IPS-11a (cell line): Measurements from ENCODE around the gene WDFY4.

ENCODE experiments used
- H3K4me3 ChIP-seq: one replicate; pipeline ENCODE4 v1.5.1; 2013; ENCODE audit warnings: low read depth, low read length, control low read depth

Gene WDFY4

GRCh38 chr10:48786606-48787282 lies 102.1 kb downstream of the WDFY4 start:
- H3K4me3 ChIP-seq: no peak overlapping the region

- no peak overlapping the region for H3K4me3 ChIP-seq
Observed at GRCh38 chr10:48788554-48788953, 103.9 kb downstream of the WDFY4 start.

- no peak overlapping the region for H3K4me3 ChIP-seq
Observed at GRCh38 chr10:48789486-48790456, 105.1 kb downstream of the WDFY4 start.

DNA sequence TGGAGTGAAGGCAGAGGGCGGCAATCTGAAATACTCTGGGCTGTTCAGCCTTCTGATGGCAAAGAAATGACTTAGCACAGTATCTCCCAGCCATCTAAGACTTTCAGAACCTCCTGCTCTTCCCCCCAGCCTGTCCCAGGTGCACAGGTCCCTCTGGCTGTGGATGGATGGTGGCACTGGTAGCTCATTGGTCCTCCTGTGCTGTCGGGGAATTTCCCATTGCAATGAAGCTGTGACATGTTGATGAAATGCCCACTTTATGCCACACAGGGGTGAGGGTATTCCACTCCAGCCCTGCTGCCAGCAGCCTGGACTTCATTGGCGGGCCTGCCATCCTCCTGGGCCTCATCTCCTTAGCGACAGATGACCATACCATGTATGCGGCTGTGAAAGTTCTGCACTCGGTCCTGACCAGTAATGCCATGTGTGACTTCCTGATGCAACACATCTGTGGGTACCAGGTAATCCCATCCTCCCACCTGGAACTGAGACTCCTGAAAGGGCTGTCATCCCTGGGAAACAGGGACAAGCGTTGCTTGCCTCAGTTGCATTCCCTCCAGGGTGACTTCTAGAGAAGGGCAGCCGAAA lies 105.9 kb downstream of the WDFY4 start:
- H3K4me3 ChIP-seq: no peak overlapping the region

- H3K4me3 ChIP-seq: no peak overlapping the region
Observed at GRCh38 chr10:48791267-48791928, 106.7 kb downstream of the WDFY4 start.

DNA sequence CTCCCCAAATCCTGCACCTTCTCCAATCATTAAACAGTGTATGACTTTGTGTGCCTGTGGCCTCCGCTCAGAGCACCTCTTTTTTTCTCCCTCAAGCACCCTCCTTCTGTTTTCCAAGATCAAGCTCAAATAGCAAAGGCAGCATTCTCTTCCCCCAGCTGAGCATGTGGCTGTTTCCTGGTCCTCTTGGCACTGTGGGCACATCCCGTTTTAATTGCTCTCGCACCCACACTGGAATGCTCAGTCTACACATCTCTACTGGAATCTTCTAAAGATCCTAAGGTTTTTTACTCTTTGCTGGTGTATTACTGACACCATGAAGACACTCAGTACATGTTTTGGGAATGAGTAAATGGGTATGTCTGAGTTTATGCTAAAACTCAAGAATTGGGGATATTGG lies 107.4 kb downstream of the WDFY4 start:
- H3K4me3 ChIP-seq: no peak overlapping the region

DNA sequence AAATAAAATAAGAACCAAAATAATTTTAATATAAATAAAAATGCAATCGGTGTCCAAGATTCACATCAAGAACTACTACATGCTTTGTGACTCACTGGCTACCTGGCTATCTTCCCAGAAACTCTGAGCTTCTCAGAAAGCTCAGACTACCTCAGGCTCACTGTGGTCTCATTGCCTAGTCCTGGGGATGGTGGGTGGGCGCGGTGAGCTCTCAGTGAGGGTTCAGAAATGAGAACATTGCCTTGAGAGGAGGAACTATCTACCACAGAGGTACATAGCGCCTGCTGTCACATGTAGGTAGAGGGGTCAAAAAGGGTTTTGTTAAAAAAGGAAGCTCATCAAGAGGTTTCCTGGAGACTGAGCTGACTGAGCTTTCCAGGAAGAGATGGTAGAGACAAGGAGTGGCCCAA lies 108.0 kb downstream of the WDFY4 start:
- H3K4me3 ChIP-seq: no peak overlapping the region

DNA sequence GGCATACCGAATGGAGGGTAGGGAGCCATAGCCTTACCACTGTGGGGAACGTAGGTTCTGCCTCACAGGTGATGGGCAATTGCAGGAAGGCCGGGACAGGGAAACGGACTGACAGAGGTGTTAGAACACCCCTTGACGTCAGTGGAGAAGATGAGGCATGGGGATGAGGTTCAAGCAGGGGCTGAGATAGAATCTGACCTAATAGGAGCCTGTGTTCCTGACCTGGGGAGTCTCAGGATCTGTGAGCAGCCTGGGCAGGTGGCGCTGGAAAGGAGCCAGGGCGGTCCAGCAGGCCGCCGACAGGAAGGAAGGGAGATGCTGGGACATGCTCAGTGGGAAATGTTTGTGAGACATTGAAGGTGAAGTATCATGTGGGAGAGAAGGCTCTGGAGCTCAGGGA lies 109.4 kb downstream of the WDFY4 start:
- no peak overlapping the region for H3K4me3 ChIP-seq

GRCh38 chr10:48796713-48797245 lies 112.1 kb downstream of the WDFY4 start:
- H3K4me3 ChIP-seq: no peak overlapping the region

- H3K4me3 ChIP-seq: no peak overlapping the region
Observed at GRCh38 chr10:48797830-48798229, 113.2 kb downstream of the WDFY4 start.

DNA sequence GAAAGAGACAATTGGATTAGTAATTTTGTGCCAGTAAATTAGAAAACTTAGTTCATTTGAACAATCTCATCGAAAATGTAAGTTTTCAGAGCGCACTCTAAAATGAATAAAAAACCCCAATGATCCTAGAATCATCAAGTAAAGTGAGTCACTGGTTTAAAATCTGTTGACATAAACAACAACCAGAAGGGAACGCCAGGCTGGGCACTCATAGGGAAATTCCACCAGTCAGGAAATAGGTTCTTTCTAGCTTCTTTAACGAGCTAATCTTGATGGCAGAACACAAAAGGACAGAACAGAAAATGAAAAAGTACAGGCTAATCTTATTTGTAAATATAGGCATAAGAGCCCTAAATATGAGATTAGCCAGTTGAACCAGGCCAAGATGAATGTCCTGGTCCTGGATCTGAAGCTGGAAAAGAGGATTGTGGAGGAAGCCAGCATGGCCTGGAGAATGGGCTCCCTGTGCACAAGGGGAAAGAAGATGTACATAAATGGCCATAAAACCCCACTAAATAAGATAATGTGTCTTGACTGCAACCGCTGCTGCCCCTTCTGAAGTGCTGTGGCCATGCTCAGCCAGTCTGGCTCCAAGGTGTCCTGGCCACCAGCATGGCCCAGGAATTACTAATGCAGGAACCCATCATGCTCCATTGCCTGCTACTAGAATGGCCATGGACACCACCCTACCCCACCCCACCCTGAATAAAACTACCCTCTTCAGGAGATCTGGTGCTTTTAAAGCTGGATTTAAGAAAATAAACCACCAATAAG lies 114.0 kb downstream of the WDFY4 start:
- H3K4me3 ChIP-seq: no peak overlapping the region

DNA sequence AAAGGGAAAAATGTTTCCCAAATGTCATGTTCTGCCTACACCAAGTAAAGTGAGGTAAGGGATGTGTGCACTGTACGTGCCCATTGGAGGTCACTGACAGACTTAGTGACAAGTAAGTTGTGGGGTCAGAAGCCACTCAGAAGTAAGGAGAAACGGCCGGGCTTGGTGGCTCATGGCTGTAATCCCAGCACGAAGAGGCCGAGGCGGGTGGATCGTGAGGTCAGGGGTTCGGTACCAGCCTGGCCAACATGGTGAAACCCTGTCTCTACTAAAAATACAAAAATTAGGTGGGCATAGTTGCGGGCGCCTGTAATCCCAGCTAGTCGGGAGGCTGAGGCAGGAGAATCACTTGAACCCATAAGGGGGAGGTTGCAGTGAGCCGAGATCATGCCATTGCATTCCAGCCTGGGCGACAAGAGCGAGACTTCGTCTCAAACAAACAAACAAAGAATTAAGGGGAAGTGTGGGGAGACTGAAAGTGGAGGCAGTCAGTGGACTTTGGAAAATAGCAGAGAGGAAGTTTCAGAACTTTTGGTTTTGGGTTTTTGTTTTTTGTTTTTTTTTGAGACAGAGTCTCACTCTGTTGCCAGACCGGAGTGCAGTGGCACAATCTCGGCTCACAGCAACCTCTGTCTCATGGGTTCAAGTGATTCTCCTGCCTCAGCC lies 114.8 kb downstream of the WDFY4 start:
- H3K4me3 ChIP-seq: no peak overlapping the region

- H3K4me3 ChIP-seq: no peak overlapping the region
Observed at GRCh38 chr10:48800007-48800675, 115.5 kb downstream of the WDFY4 start.

DNA sequence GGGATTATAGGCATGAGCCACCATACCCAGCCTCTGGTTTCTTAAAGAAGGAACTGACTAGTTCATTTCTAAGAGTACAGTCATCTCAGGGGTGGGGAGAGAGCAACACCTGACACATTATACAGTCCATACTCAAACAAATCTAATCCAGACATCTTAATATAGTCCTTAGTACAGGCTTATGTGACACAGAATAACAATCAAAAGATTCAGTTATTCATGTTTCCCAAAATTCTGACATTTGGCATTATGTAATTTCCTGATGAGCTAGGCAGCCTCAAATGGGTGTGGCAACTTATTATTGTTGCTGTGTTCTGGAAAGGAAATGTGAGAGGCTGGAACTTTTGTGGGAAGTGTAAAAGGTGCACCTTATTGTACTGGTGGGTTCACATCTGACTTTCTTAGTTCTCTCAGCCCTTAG lies 116.3 kb downstream of the WDFY4 start:
- no peak overlapping the region for H3K4me3 ChIP-seq

DNA sequence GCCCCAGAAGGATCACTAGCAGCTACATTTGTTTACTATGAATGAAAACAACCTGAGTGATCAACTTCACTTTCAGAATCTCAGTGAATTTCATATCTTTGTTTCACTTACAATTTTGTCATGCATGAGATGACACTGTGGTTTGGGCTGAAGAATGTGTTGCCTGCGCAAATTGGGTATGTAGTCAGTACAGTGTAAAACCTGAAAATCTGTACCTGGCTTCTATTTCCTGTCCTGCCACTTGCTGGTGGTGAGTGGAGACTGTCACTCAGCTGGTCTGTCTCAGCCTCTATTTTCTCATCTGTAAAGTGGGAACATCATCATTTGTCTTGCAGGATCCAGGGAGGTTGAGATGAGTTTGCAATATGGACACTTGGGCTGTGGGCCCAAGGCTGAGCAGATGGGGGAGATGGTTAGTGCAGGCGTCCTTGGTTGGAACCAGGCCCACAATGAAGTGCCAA lies 118.0 kb downstream of the WDFY4 start:
- no peak overlapping the region for H3K4me3 ChIP-seq

DNA sequence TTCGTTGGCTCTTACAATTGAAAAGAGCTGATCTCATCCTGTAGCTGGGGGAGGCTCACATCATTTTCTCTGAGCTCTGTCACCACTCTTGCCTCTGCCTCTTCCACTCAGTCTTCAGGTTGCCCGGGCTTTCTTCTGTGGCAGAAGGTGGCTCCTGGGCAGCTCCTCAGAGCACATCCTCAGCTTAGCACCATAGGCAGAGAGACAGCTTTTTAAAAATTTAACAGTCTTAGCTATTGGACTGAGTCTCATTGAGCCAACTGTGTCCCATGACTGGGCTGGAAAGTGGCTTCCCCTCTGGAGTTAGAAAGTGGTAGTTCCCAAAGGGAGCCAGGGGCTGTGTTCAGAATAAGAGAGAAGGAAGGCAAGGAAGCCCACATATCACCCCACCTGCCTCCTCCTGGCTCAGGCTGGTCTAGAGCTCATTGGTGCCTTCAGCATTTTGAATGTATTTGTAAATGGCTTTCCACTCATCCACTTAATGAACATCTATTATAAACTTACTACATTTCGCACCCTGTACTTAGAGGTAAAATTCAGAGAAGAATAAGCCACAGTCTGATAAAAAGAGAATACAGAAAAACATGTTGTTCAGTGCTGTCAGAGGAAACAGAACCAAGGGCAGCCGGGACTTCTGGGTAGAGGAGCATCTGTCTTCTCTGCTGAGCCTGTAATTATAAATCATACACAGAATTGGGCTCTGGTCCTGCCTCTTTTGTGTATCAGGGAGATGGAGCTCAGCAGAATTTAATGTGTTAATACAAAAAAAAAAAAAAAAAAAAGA lies 119.3 kb downstream of the WDFY4 start:
- H3K4me3 ChIP-seq: no peak overlapping the region

GRCh38 chr10:48804740-48805182 lies 120.1 kb downstream of the WDFY4 start:
- H3K4me3 ChIP-seq: no peak overlapping the region

GRCh38 chr10:48805411-48805810 lies 120.7 kb downstream of the WDFY4 start:
- no peak overlapping the region for H3K4me3 ChIP-seq
